ENCODE data around the gene SHC1.

SHC1 gene

GRCh38 chr1:154951901-154952657 is 18.5 kb downstream of the SHC1 start:
- no peak for TF ChIP-seq SUZ12 (IDR thresholded peaks at IDR 0.05; ENCODE audit: extremely low read depth, insufficient read depth, insufficient read length)
- no peak for TF ChIP-seq ZNF274 (IDR thresholded peaks at IDR 0.05; ENCODE audit: low read depth, low read length)
- no peak for TF ChIP-seq YY1 (IDR thresholded peaks at IDR 0.05; ENCODE audit: insufficient read depth, insufficient read length)
- Histone ChIP-seq H3K9ac (ENCODE audit: insufficient read length, low read depth) (peak overlapping the region; percentile 13), H3K4me3 (ENCODE audit: insufficient read length, low read depth) (no peak overlapping the region), H3K36me3 (ENCODE audit: insufficient read depth, insufficient read length, low read length) (peaks cover 24% of the 10 kb centered on the region), H3K27me3 (ENCODE audit: insufficient read depth, insufficient read length) (no peaks in the 10 kb centered on the region), H3K9me3 (ENCODE audit: insufficient read depth, low read length) (no peaks in the 10 kb centered on the region), H3K4me1 (ENCODE audit: insufficient read depth, insufficient read length) (peaks cover 14% of the 10 kb centered on the region)
- DNase-seq (ENCODE audit: low read depth, low spot score), result no peak

- DNase-seq (ENCODE audit: low read depth, low spot score), result no peak
- no peak overlapping the region for H3K9ac ChIP-seq (ENCODE audit: insufficient read length, low read depth)
- H3K9me3 ChIP-seq (ENCODE audit: insufficient read depth, low read length), result no peaks in the 10 kb centered on the region
- H3K36me3 ChIP-seq (ENCODE audit: insufficient read depth, insufficient read length, low read length), result peaks cover 34% of the 10 kb centered on the region
- no peaks in the 10 kb centered on the region for H3K27me3 ChIP-seq (ENCODE audit: insufficient read depth, insufficient read length)
- H3K4me1 ChIP-seq (ENCODE audit: insufficient read depth, insufficient read length), result peaks cover 10% of the 10 kb centered on the region
- no peak overlapping the region for H3K4me3 ChIP-seq (ENCODE audit: insufficient read length, low read depth)
- TF ChIP-seq SUZ12 (IDR thresholded peaks at IDR 0.05; ENCODE audit: extremely low read depth, insufficient read depth, insufficient read length) (no peak), YY1 (IDR thresholded peaks at IDR 0.05; ENCODE audit: insufficient read depth, insufficient read length) (no peak), ZNF274 (IDR thresholded peaks at IDR 0.05; ENCODE audit: low read depth, low read length) (no peak)
Measured at GRCh38 chr1:154948079-154948478, 22.5 kb downstream of the SHC1 start.

GRCh38 chr1:154945962-154946850 is 24.3 kb downstream of the SHC1 start:
- Histone ChIP-seq H3K9ac (ENCODE audit: insufficient read length, low read depth) (no peak overlapping the region), H3K27me3 (ENCODE audit: insufficient read depth, insufficient read length) (no peaks in the 10 kb centered on the region), H3K4me1 (ENCODE audit: insufficient read depth, insufficient read length) (peaks cover 25% of the 10 kb centered on the region), H3K9me3 (ENCODE audit: insufficient read depth, low read length) (no peaks in the 10 kb centered on the region), H3K36me3 (ENCODE audit: insufficient read depth, insufficient read length, low read length) (peaks cover 31% of the 10 kb centered on the region), H3K4me3 (ENCODE audit: insufficient read length, low read depth) (no peak overlapping the region)
- no peak for TF ChIP-seq YY1 (IDR thresholded peaks at IDR 0.05; ENCODE audit: insufficient read depth, insufficient read length)
- no peak for TF ChIP-seq SUZ12 (IDR thresholded peaks at IDR 0.05; ENCODE audit: extremely low read depth, insufficient read depth, insufficient read length)
- TF ChIP-seq ZNF274 (IDR thresholded peaks at IDR 0.05; ENCODE audit: low read depth, low read length), result no peak
- DNase-seq (ENCODE audit: low read depth, low spot score), result no peak

- H3K9ac ChIP-seq (ENCODE audit: insufficient read length, low read depth), result no peak overlapping the region
- H3K4me3 ChIP-seq (ENCODE audit: insufficient read length, low read depth), result no peak overlapping the region
- TF ChIP-seq SUZ12 (IDR thresholded peaks at IDR 0.05; ENCODE audit: extremely low read depth, insufficient read depth, insufficient read length) (no peak), ZNF274 (IDR thresholded peaks at IDR 0.05; ENCODE audit: low read depth, low read length) (no peak), YY1 (IDR thresholded peaks at IDR 0.05; ENCODE audit: insufficient read depth, insufficient read length) (no peak)
- H3K36me3 ChIP-seq (ENCODE audit: insufficient read depth, insufficient read length, low read length), result peaks cover 22% of the 10 kb centered on the region
- peaks cover 29% of the 10 kb centered on the region for H3K4me1 ChIP-seq (ENCODE audit: insufficient read depth, insufficient read length)
- DNase-seq (ENCODE audit: low read depth, low spot score), result no peak
- no peaks in the 10 kb centered on the region for H3K27me3 ChIP-seq (ENCODE audit: insufficient read depth, insufficient read length)
- no peaks in the 10 kb centered on the region for H3K9me3 ChIP-seq (ENCODE audit: insufficient read depth, low read length)
Measured at GRCh38 chr1:154945160-154945961, 25.2 kb downstream of the SHC1 start.

- no peak for DNase-seq (ENCODE audit: low read depth, low spot score)
- H3K9me3 ChIP-seq (ENCODE audit: insufficient read depth, low read length), result no peaks in the 10 kb centered on the region
- peaks cover 34% of the 10 kb centered on the region for H3K4me1 ChIP-seq (ENCODE audit: insufficient read depth, insufficient read length)
- TF ChIP-seq SUZ12 (IDR thresholded peaks at IDR 0.05; ENCODE audit: extremely low read depth, insufficient read depth, insufficient read length) (no peak), YY1 (IDR thresholded peaks at IDR 0.05; ENCODE audit: insufficient read depth, insufficient read length) (no peak), ZNF274 (IDR thresholded peaks at IDR 0.05; ENCODE audit: low read depth, low read length) (no peak)
- no peak overlapping the region for H3K4me3 ChIP-seq (ENCODE audit: insufficient read length, low read depth)
- peak overlapping the region; percentile 36 for H3K9ac ChIP-seq (ENCODE audit: insufficient read length, low read depth)
- peaks cover 21% of the 10 kb centered on the region for H3K36me3 ChIP-seq (ENCODE audit: insufficient read depth, insufficient read length, low read length)
- no peaks in the 10 kb centered on the region for H3K27me3 ChIP-seq (ENCODE audit: insufficient read depth, insufficient read length)
Measured at GRCh38 chr1:154944401-154945159, 26.0 kb downstream of the SHC1 start.

- Histone ChIP-seq H3K4me1 (ENCODE audit: insufficient read depth, insufficient read length) (peaks cover 34% of the 10 kb centered on the region), H3K4me3 (ENCODE audit: insufficient read length, low read depth) (no peak overlapping the region), H3K36me3 (ENCODE audit: insufficient read depth, insufficient read length, low read length) (peaks cover 21% of the 10 kb centered on the region), H3K27me3 (ENCODE audit: insufficient read depth, insufficient read length) (no peaks in the 10 kb centered on the region), H3K9me3 (ENCODE audit: insufficient read depth, low read length) (no peaks in the 10 kb centered on the region), H3K9ac (ENCODE audit: insufficient read length, low read depth) (peak overlapping the region; percentile 36)
- peak; percentile 48 for DNase-seq (ENCODE audit: low read depth, low spot score)
- TF ChIP-seq ZNF274 (IDR thresholded peaks at IDR 0.05; ENCODE audit: low read depth, low read length) (no peak), SUZ12 (IDR thresholded peaks at IDR 0.05; ENCODE audit: extremely low read depth, insufficient read depth, insufficient read length) (no peak), YY1 (IDR thresholded peaks at IDR 0.05; ENCODE audit: insufficient read depth, insufficient read length) (no peak)
Measured at GRCh38 chr1:154943649-154944400, 26.7 kb downstream of the SHC1 start.
